Fibroblast of peridontal ligament (primary cell): ENCODE results near the gene ADGRF5.
A peak's percentile ranks its signal among the peaks of the same experiment; 100 is the strongest.

Experiments used
- DNase-seq: peaks from one replicate; pipeline ENCODE4 v3.0.0-alpha.2; 2010; ENCODE audit errors: extremely low read depth

Gene ADGRF5

GRCh38 chr6:46932526-46933319 lies 11.0 kb upstream of the ADGRF5 start:
- peak; percentile 19 for DNase-seq

- DNase-seq: no peak
Measured at GRCh38 chr6:46931416-46931815, 9.7 kb upstream of the ADGRF5 start.

- no peak for DNase-seq
Measured at GRCh38 chr6:46930331-46930730, 8.6 kb upstream of the ADGRF5 start.

GRCh38 chr6:46927066-46927465 lies 5.3 kb upstream of the ADGRF5 start:
- no peak for DNase-seq

- no peak for DNase-seq
Measured at GRCh38 chr6:46926481-46926880, 4.7 kb upstream of the ADGRF5 start.

- DNase-seq: no peak
Measured at GRCh38 chr6:46925563-46926253, 4.0 kb upstream of the ADGRF5 start.

GRCh38 chr6:46923476-46923875 lies 1.7 kb upstream of the ADGRF5 start:
- DNase-seq: no peak

GRCh38 chr6:46921059-46921458 lies 679 bp downstream of the ADGRF5 start:
- no peak for DNase-seq

GRCh38 chr6:46918806-46919205 lies 2.9 kb downstream of the ADGRF5 start:
- DNase-seq: no peak

GRCh38 chr6:46917002-46917545 lies 4.7 kb downstream of the ADGRF5 start:
- DNase-seq: no peak

- no peak for DNase-seq
Measured at GRCh38 chr6:46915866-46916265, 5.9 kb downstream of the ADGRF5 start.

GRCh38 chr6:46915380-46915779 lies 6.4 kb downstream of the ADGRF5 start:
- DNase-seq: no peak

GRCh38 chr6:46914279-46914810 lies 7.4 kb downstream of the ADGRF5 start:
- no peak for DNase-seq

GRCh38 chr6:46909371-46909770 lies 12.4 kb downstream of the ADGRF5 start:
- no peak for DNase-seq

- DNase-seq: no peak
Measured at GRCh38 chr6:46906776-46907175, 15.0 kb downstream of the ADGRF5 start.

GRCh38 chr6:46904117-46904516 lies 17.6 kb downstream of the ADGRF5 start:
- no peak for DNase-seq

GRCh38 chr6:46903175-46903574 lies 18.6 kb downstream of the ADGRF5 start:
- DNase-seq: no peak

GRCh38 chr6:46901882-46902314 lies 19.8 kb downstream of the ADGRF5 start:
- no peak for DNase-seq

- DNase-seq: no peak
Measured at GRCh38 chr6:46900266-46900665, 21.5 kb downstream of the ADGRF5 start.

GRCh38 chr6:46899659-46900058 lies 22.1 kb downstream of the ADGRF5 start:
- DNase-seq: no peak

- no peak for DNase-seq
Measured at GRCh38 chr6:46898006-46898405, 23.7 kb downstream of the ADGRF5 start.

GRCh38 chr6:46896871-46897270 lies 24.9 kb downstream of the ADGRF5 start:
- DNase-seq: no peak

- no peak for DNase-seq
Measured at GRCh38 chr6:46895930-46896329, 25.8 kb downstream of the ADGRF5 start.
